Activated T-cell treated with anti-CD3 and anti-CD28 coated beads, Interleukin-2, amount 50 U/mL, for 72 hours (primary cell): ENCODE measurements around the gene MYRIP. TPM values are rescaled to one million over a fixed set of nuclear protein-coding genes. Genes with fewer than 3 reads are reported as not detected.

Source experiments
- ATAC-seq, 2 donors: fragments of 150-1000 bp; cut with Tn5 transposase; replicated peaks in 1 of 2; 2 replicates each; pipeline ENCODE4 v1.10.0; 2021; ENCODE audit warnings: moderate library complexity in 2 of 2, mild to moderate bottlenecking in 1 of 2
- DNase-seq, 2 donors: peaks; one replicate each; pipeline ENCODE4 v3.0.0; 2021 to 2022; ENCODE audit warnings: mixed read lengths in 1 of 2
- H3K27ac Mint-ChIP-seq: one replicate; pipeline ENCODE4 v1.8.0; 2022; ENCODE audit warnings: mild to moderate bottlenecking, moderate library complexity, mixed read lengths
- H3K27me3 Mint-ChIP-seq: one replicate; pipeline ENCODE4 v1.8.0; 2022; ENCODE audit warnings: low read depth, mixed read lengths
- H3K36me3 Mint-ChIP-seq, 2 donors: one replicate each; pipeline ENCODE4 v1.8.0; 2022; ENCODE audit warnings: mixed read lengths in 2 of 2, mild to moderate bottlenecking in 1 of 2; ENCODE audit not compliant: insufficient read depth in 2 of 2
- H3K4me1 Mint-ChIP-seq: one replicate; pipeline ENCODE4 v1.8.0; 2022; ENCODE audit warnings: low read depth, mixed read lengths
- H3K4me3 Mint-ChIP-seq, 2 donors: one replicate each; pipeline ENCODE4 v1.8.0; 2022; ENCODE audit warnings: mild to moderate bottlenecking in 2 of 2, mixed read lengths in 2 of 2, moderate library complexity in 2 of 2
- H3K9me3 Mint-ChIP-seq, 2 donors: one replicate each; pipeline ENCODE4 v1.8.0; 2022; ENCODE audit warnings: mixed read lengths in 2 of 2
- total RNA-seq, 2 donors: library from RNA; stranded (reverse); gene quantifications; one replicate each; pipeline ENCODE4 v1.2.3, GENCODE V29; 2022

The MYRIP gene
- total RNA-seq, 2 donors from 2014 or later = not detected

- ATAC-seq = no peak
- Mint-ChIP-seq H3K27me3 (no peaks in the 10 kb centered on the region), H3K36me3 (no peaks in the 10 kb centered on the region), H3K4me1 (no peaks in the 10 kb centered on the region), H3K4me3 (no peak overlapping the region), H3K9me3 (no peaks in the 10 kb centered on the region), H3K27ac (no peak overlapping the region)
- no peak for DNase-seq
These were observed 235.6 kb downstream of the MYRIP start for GRCh38 chr3:40045051-40045450.

- no peaks in the 10 kb centered on the region for H3K4me1 Mint-ChIP-seq
- H3K27ac Mint-ChIP-seq = no peak overlapping the region
- no peaks in the 10 kb centered on the region for H3K9me3 Mint-ChIP-seq
- no peak for DNase-seq
- ATAC-seq = no peak
- no peak overlapping the region for H3K4me3 Mint-ChIP-seq
- H3K27me3 Mint-ChIP-seq = no peaks in the 10 kb centered on the region
- H3K36me3 Mint-ChIP-seq = no peaks in the 10 kb centered on the region
These were observed 236.7 kb downstream of the MYRIP start for GRCh38 chr3:40046149-40046548.

- Mint-ChIP-seq H3K9me3 (no peaks in the 10 kb centered on the region), H3K27me3 (no peaks in the 10 kb centered on the region), H3K4me1 (no peaks in the 10 kb centered on the region), H3K27ac (no peak overlapping the region), H3K4me3 (no peak overlapping the region), H3K36me3 (no peaks in the 10 kb centered on the region)
- DNase-seq = no peak
- ATAC-seq = no peak
These were observed 238.0 kb downstream of the MYRIP start for GRCh38 chr3:40047406-40047805.

- H3K27me3 Mint-ChIP-seq = no peaks in the 10 kb centered on the region
- ATAC-seq (no peak), DNase-seq (no peak)
- H3K9me3 Mint-ChIP-seq = no peaks in the 10 kb centered on the region
- no peak overlapping the region for H3K4me3 Mint-ChIP-seq
- H3K36me3 Mint-ChIP-seq = no peaks in the 10 kb centered on the region
- H3K4me1 Mint-ChIP-seq = no peaks in the 10 kb centered on the region
- H3K27ac Mint-ChIP-seq = no peak overlapping the region
These were observed 244.3 kb downstream of the MYRIP start for GRCh38 chr3:40053663-40054062.

- H3K36me3 Mint-ChIP-seq = no peaks in the 10 kb centered on the region
- no peak for ATAC-seq
- no peak overlapping the region for H3K4me3 Mint-ChIP-seq
- no peaks in the 10 kb centered on the region for H3K27me3 Mint-ChIP-seq
- peaks cover 0 to 4% of the 10 kb centered on the region in 2 donors for H3K9me3 Mint-ChIP-seq
- H3K27ac Mint-ChIP-seq = no peak overlapping the region
- no peaks in the 10 kb centered on the region for H3K4me1 Mint-ChIP-seq
- DNase-seq = no peak
These were observed 245.3 kb downstream of the MYRIP start for GRCh38 chr3:40054568-40055222.

GRCh38 chr3:40055361-40055760, 246.0 kb downstream of the MYRIP start:
- no peak overlapping the region for H3K4me3 Mint-ChIP-seq
- DNase-seq (no peak), ATAC-seq (no peak)
- H3K27me3 Mint-ChIP-seq = no peaks in the 10 kb centered on the region
- H3K9me3 Mint-ChIP-seq = peaks cover 0 to 4% of the 10 kb centered on the region in 2 donors
- H3K27ac Mint-ChIP-seq = no peak overlapping the region
- H3K36me3 Mint-ChIP-seq = no peaks in the 10 kb centered on the region
- H3K4me1 Mint-ChIP-seq = no peaks in the 10 kb centered on the region

- Mint-ChIP-seq H3K9me3 (peaks cover 0 to 4% of the 10 kb centered on the region in 2 donors), H3K4me3 (no peak overlapping the region)
These were observed 246.5 kb downstream of the MYRIP start for GRCh38 chr3:40055956-40056355.

GRCh38 chr3:40057077-40057476, 247.7 kb downstream of the MYRIP start:
- Mint-ChIP-seq H3K9me3 (peaks cover 0 to 7% of the 10 kb centered on the region in 2 donors), H3K27ac (no peak overlapping the region), H3K4me1 (no peaks in the 10 kb centered on the region), H3K4me3 (no peak overlapping the region), H3K27me3 (no peaks in the 10 kb centered on the region), H3K36me3 (no peaks in the 10 kb centered on the region)
- DNase-seq = no peak
- no peak for ATAC-seq

More at GRCh38 chr3:40055956-40056355, 246.5 kb downstream of the MYRIP start:
- no peak overlapping the region for H3K27ac Mint-ChIP-seq
- ATAC-seq = no peak
- H3K27me3 Mint-ChIP-seq = no peaks in the 10 kb centered on the region
- H3K4me1 Mint-ChIP-seq = no peaks in the 10 kb centered on the region
- no peak for DNase-seq
- no peaks in the 10 kb centered on the region for H3K36me3 Mint-ChIP-seq

GRCh38 chr3:40057786-40058185, 248.4 kb downstream of the MYRIP start:
- Mint-ChIP-seq H3K27ac (no peak overlapping the region), H3K9me3 (peaks cover 0 to 7% of the 10 kb centered on the region in 2 donors), H3K27me3 (no peaks in the 10 kb centered on the region), H3K4me1 (no peaks in the 10 kb centered on the region), H3K36me3 (no peaks in the 10 kb centered on the region), H3K4me3 (no peak overlapping the region)
- DNase-seq (no peak), ATAC-seq (no peak)

- Mint-ChIP-seq H3K36me3 (no peaks in the 10 kb centered on the region), H3K4me1 (no peaks in the 10 kb centered on the region), H3K27me3 (peaks cover 16% of the 10 kb centered on the region), H3K27ac (no peak overlapping the region), H3K9me3 (no peaks in the 10 kb centered on the region), H3K4me3 (no peak overlapping the region)
- DNase-seq (no peak), ATAC-seq (no peak)
These were observed 259.2 kb downstream of the MYRIP start for GRCh38 chr3:40068636-40069035.

GRCh38 chr3:40070816-40071215, 261.4 kb downstream of the MYRIP start:
- DNase-seq (no peak), ATAC-seq (no peak)
- no peaks in the 10 kb centered on the region for H3K4me1 Mint-ChIP-seq
- H3K36me3 Mint-ChIP-seq = no peaks in the 10 kb centered on the region
- no peak overlapping the region for H3K4me3 Mint-ChIP-seq
- peaks cover 16% of the 10 kb centered on the region for H3K27me3 Mint-ChIP-seq
- no peak overlapping the region for H3K27ac Mint-ChIP-seq
- H3K9me3 Mint-ChIP-seq = no peaks in the 10 kb centered on the region

GRCh38 chr3:40071683-40072238, 262.4 kb downstream of the MYRIP start:
- no peak for DNase-seq
- Mint-ChIP-seq H3K4me1 (no peaks in the 10 kb centered on the region), H3K4me3 (no peak overlapping the region), H3K27me3 (peaks cover 16% of the 10 kb centered on the region), H3K27ac (no peak overlapping the region), H3K9me3 (no peaks in the 10 kb centered on the region), H3K36me3 (no peaks in the 10 kb centered on the region)
- no peak for ATAC-seq

- no peak overlapping the region for H3K27ac Mint-ChIP-seq
- H3K27me3 Mint-ChIP-seq = peaks cover 16% of the 10 kb centered on the region
- no peaks in the 10 kb centered on the region for H3K4me1 Mint-ChIP-seq
- no peaks in the 10 kb centered on the region for H3K9me3 Mint-ChIP-seq
- no peak for ATAC-seq
- DNase-seq = no peak
- no peaks in the 10 kb centered on the region for H3K36me3 Mint-ChIP-seq
- H3K4me3 Mint-ChIP-seq = no peak overlapping the region
These were observed 264.1 kb downstream of the MYRIP start for GRCh38 chr3:40073310-40074007.
